Spleen (tissue), 11 donors: ENCODE measurements around the gene ZDHHC20. TPM values are rescaled to one million over a fixed set of nuclear protein-coding genes. Genes with fewer than 3 reads are reported as not detected.

Experiments
- DNase-seq: peaks from one replicate; pipeline ENCODE4 v3.0.0-alpha.2; 2020
- H3K27ac ChIP-seq, 8 donors: fragments of 200-600 bp; sonication (generic) in 7 of 8; 1 replicate in 4 of 8; 2 replicates in 4 of 8; pipeline versions ENCODE4 v1.5.0 to v1.8.0; 2016 to 2021; ENCODE audit warnings: inconsistent platforms in 4 of 8, mild to moderate bottlenecking in 4 of 8, moderate library complexity in 1 of 8
- H3K27me3 ChIP-seq, 7 donors: fragments of 200-600 bp; sonication (generic) in 6 of 7; replicated peaks in 1 of 7; 1 replicate in 4 of 7; 2 replicates in 3 of 7; pipeline versions ENCODE4 v1.5.0 to v1.8.0; 2016 to 2021; ENCODE audit warnings: inconsistent platforms in 3 of 7, mild to moderate bottlenecking in 1 of 7
- H3K36me3 ChIP-seq, 6 donors: fragments of 200-600 bp; sonication (generic) in 5 of 6; 1 replicate in 4 of 6; 2 replicates in 2 of 6; pipeline versions ENCODE4 v1.5.0 to v1.8.0; 2016 to 2021; ENCODE audit warnings: inconsistent platforms in 2 of 6
- H3K4me1 ChIP-seq, 6 donors: fragments of 200-600 bp; sonication (generic) in 5 of 6; 1 replicate in 3 of 6; 2 replicates in 3 of 6; pipeline versions ENCODE4 v1.5.0 to v1.8.0; 2016 to 2021; ENCODE audit warnings: inconsistent platforms in 3 of 6
- H3K4me3 ChIP-seq, 8 donors: fragments of 200-600 bp; sonication (generic) in 7 of 8; 1 replicate in 4 of 8; 2 replicates in 4 of 8; pipeline versions ENCODE4 v1.5.0 to v1.8.0; 2016 to 2021; ENCODE audit warnings: inconsistent platforms in 4 of 8, mild to moderate bottlenecking in 4 of 8, moderate library complexity in 2 of 8
- H3K9me3 ChIP-seq, 8 donors: fragments of 200-600 bp; sonication (generic) in 7 of 8; 1 replicate in 4 of 8; 2 replicates in 4 of 8; pipeline versions ENCODE4 v1.5.0 to v1.8.0; 2016 to 2021; ENCODE audit warnings: inconsistent platforms in 4 of 8
- CTCF ChIP-seq, 11 experiments: fragments of 200-600 bp in 7 of 11; fragments of 450-650 bp in 4 of 11; sonication (generic) in 4 of 11; IDR thresholded peaks in 8 of 11; conservative IDR thresholded peaks in 3 of 11; 1 replicate in 7 of 11; 2 replicates in 4 of 11; pipeline versions ENCODE4 v1.4.0 to v1.8.0; 2016 to 2021; ENCODE audit warnings: antibody characterized with exemption in 11 of 11, inconsistent platforms in 4 of 11, mild to moderate bottlenecking in 1 of 11
- POLR2A ChIP-seq, 3 donors: fragments of 450-650 bp; IDR thresholded peaks; one replicate each; pipeline ENCODE4 v1.5.1; 2017; ENCODE audit warnings: antibody characterized with exemption in 3 of 3, mild to moderate bottlenecking in 1 of 3
- POLR2AphosphoS5 ChIP-seq, 3 donors: sonication (generic); formaldehyde crosslinking; IDR thresholded peaks; one replicate each; pipeline ENCODE4 v1.5.1; 2017; ENCODE audit warnings: antibody characterized with exemption in 3 of 3
- WGBS, 5 donors: extraction: QIAGEN DNeasy Blood & Tissue Kit in 3 of 5; methylation state at CpG; one replicate each; pipeline versions ENCODE4 v1.1.5 to v1.1.7; 2013 to 2018; 5-methylcytosine and 5-hydroxymethylcytosine counted together
- intact Hi-C: fragments of 100-400 bp; cut with DNase I; formaldehyde crosslinking; loops from one replicate; pipeline ENCODE4 v1.15.0; 2023; ENCODE audit warnings: low total_unique reads
- polyA plus RNA-seq, 3 donors: library from polyadenylated mRNA; stranded (reverse); fragments of 200-250 nt; gene quantifications; one replicate each; pipeline ENCODE4 v1.2.1, GENCODE V29; 2013
- total RNA-seq, 7 donors: library from RNA; depleted of rRNA in 3 of 7; stranded (reverse); fragments of >200 nt in 3 of 7; fragmentation: NEBNext Ultra II Directional in 4 of 7; extraction: Animal tissue kit (Norgen Biotek cat#: 25700) in 4 of 7; gene quantifications; one replicate each; pipeline versions ENCODE4 v1.1.0 to v1.2.1, GENCODE V29; 2016 to 2021
- donor health status: healthy with polysubstance abuse.
- donor health status: DM: no; HTN: no; CAD: no; lungs with moderate emphysema.
- donor health status: DM: no; HTN: no; CAD: no.
- donor health status: Bipolar disorder and iron deficiency.
- donor health status: healthy.
- donor health status: DM: no; HTN: no; CAD: no.
- donor health status: DM: yes; HTN: yes; CAD: no.

Gene ZDHHC20
- total and polyA plus RNA-seq, 10 donors: 15.6 to 110 (median 80.5) TPM

DNA sequence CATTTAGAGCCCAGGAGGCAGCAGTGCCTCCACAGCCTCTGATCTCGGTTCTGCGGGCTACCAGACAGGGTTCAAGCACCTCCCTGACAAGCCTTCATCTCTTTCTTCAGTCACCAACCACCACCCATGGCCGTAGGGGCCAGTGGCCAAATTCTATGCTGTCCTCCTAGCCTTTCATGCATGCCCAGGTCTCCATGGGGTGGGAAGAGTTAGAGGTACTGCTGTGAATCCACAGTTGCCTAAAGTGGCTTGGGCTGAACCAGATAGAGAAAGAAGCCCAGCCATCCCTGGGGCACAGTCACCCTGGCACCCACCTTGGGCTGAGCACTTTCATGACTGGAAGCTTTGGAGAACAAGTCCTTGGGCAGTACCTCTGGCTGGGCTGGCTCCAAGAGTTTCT is 97.4 kb downstream of the ZDHHC20 start:
- no peaks in the 10 kb centered on the region for H3K27me3 ChIP-seq
- no peaks in the 10 kb centered on the region for H3K36me3 ChIP-seq
- no peak overlapping the region for H3K27ac ChIP-seq
- peaks cover 0 to 7% (median 0%) of the 10 kb centered on the region in 6 donors for H3K4me1 ChIP-seq
- intact Hi-C loops: no loop called here
- TF ChIP-seq POLR2AphosphoS5 (IDR thresholded peaks at IDR 0.05) (no peak), POLR2A (IDR thresholded peaks at IDR 0.05) (no peak), CTCF (IDR thresholded peaks at IDR 0.05 in 8 of 11, conservative IDR thresholded peaks at IDR 0.05 in 3 of 11) (no peak)
- no peak overlapping the region for H3K4me3 ChIP-seq
- WGBS, 5 donors: 83 to 94% (median 84%) methylated on average over 3 of the region's 3 CpGs
- peaks cover 0 to 7% (median 0%) of the 10 kb centered on the region in 8 donors for H3K9me3 ChIP-seq
- DNase-seq: no peak

- intact Hi-C loops: no loop called here
- H3K4me3 ChIP-seq: no peak overlapping the region
- no peak for DNase-seq
- H3K27me3 ChIP-seq: no peaks in the 10 kb centered on the region
- H3K36me3 ChIP-seq: no peaks in the 10 kb centered on the region
- 82 to 94% (median 86%) methylated on average over 7 of the region's 7 CpGs for WGBS, 5 donors
- H3K27ac ChIP-seq: no peak overlapping the region
- peaks cover 0 to 7% (median 0%) of the 10 kb centered on the region in 8 donors for H3K9me3 ChIP-seq
- TF ChIP-seq POLR2AphosphoS5 (IDR thresholded peaks at IDR 0.05) (no peak), CTCF (IDR thresholded peaks at IDR 0.05 in 8 of 11, conservative IDR thresholded peaks at IDR 0.05 in 3 of 11) (no peak), POLR2A (IDR thresholded peaks at IDR 0.05) (no peak)
- peaks cover 0 to 5% (median 0%) of the 10 kb centered on the region in 6 donors for H3K4me1 ChIP-seq
Observed at GRCh38 chr13:21361123-21361522, 98.0 kb downstream of the ZDHHC20 start.

DNA sequence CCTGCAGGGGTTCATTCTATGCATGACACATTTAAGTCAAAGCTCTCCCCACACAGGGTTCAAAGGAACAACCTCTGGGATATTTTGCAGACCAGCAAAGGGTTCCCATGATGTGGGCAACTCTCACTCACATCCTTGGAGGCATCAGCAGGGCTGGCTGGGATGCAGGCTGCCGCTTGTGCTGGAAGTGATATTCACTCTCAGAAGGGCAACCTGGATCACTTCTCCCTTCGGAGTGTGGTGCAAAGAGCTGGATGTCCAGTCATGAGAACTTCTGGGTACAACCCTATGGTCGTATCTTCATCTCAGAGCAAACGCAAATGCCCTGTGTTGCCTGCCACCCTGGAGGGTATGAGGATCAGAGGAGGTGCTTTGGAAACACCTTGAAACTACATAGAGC is 98.6 kb downstream of the ZDHHC20 start:
- DNase-seq: no peak
- Histone ChIP-seq H3K36me3 (no peaks in the 10 kb centered on the region), H3K27me3 (no peaks in the 10 kb centered on the region), H3K9me3 (peaks cover 0 to 7% (median 0%) of the 10 kb centered on the region in 8 donors), H3K27ac (no peak overlapping the region), H3K4me3 (no peak overlapping the region), H3K4me1 (no peaks in the 10 kb centered on the region)
- TF ChIP-seq POLR2AphosphoS5 (IDR thresholded peaks at IDR 0.05): no peak
- TF ChIP-seq CTCF (IDR thresholded peaks at IDR 0.05 in 8 of 11, conservative IDR thresholded peaks at IDR 0.05 in 3 of 11): no peak
- no peak for TF ChIP-seq POLR2A (IDR thresholded peaks at IDR 0.05)
- WGBS, 5 donors: 92 to 98% (median 94%) methylated on average over 3 to 4 of the region's 4 CpGs
- intact Hi-C loops: no loop called here

GRCh38 chr13:21359855-21360254 is 99.2 kb downstream of the ZDHHC20 start:
- peaks cover 0 to 7% (median 0%) of the 10 kb centered on the region in 8 donors for H3K9me3 ChIP-seq
- no peaks in the 10 kb centered on the region for H3K36me3 ChIP-seq
- H3K27me3 ChIP-seq: no peaks in the 10 kb centered on the region
- H3K4me1 ChIP-seq: no peaks in the 10 kb centered on the region
- no peak overlapping the region for H3K27ac ChIP-seq
- intact Hi-C loops: no loop called here
- 71 to 85% (median 83%) methylated on average over 4 to 5 of the region's 5 CpGs for WGBS, 5 donors
- H3K4me3 ChIP-seq: no peak overlapping the region
- DNase-seq: no peak
- TF ChIP-seq CTCF (IDR thresholded peaks at IDR 0.05 in 8 of 11, conservative IDR thresholded peaks at IDR 0.05 in 3 of 11): no peak
- no peak for TF ChIP-seq POLR2AphosphoS5 (IDR thresholded peaks at IDR 0.05)
- TF ChIP-seq POLR2A (IDR thresholded peaks at IDR 0.05): no peak
